Measurements from ENCODE around the gene CWC27. TPM values are rescaled to one million over a fixed set of nuclear protein-coding genes. Genes with fewer than 3 reads are reported as not detected.

The CWC27 gene
- total RNA-seq, 6 donors from 2014 or later = 8.0 to 21.2 (median 14.6) TPM

- TF ChIP-seq CTCF (IDR thresholded peaks at IDR 0.05) = no peak
- no peak for TF ChIP-seq POLR2AphosphoS5 (IDR thresholded peaks at IDR 0.05)
- TF ChIP-seq POLR2A (IDR thresholded peaks at IDR 0.05) = no peak
- no peak for TF ChIP-seq EP300 (IDR thresholded peaks at IDR 0.05)
- DNase-seq (no peak), ATAC-seq (ENCODE audit: low FRiP score in 2 of 2) (no peak)
- Histone ChIP-seq H3K4me3 (no peak overlapping the region), H3K36me3 (peaks cover 0 to 10% (median 0%) of the 10 kb centered on the region in 4 donors), H3K4me1 (no peaks in the 10 kb centered on the region), H3K27ac (no peak overlapping the region), H3K9me3 (no peaks in the 10 kb centered on the region), H3K27me3 (no peaks in the 10 kb centered on the region)
- 64 to 65% methylated on average over 2 of the region's 2 CpGs for WGBS, 2 donors
Measured at GRCh38 chr5:64978546-64978945, 209.8 kb downstream of the CWC27 start.

- WGBS, 2 donors = 84 to 86% methylated on average over 3 of the region's 3 CpGs
Measured at GRCh38 chr5:64979531-64979930, 210.8 kb downstream of the CWC27 start.

GRCh38 chr5:64980176-64980575 lies 211.4 kb downstream of the CWC27 start:
- H3K4me3 ChIP-seq = no peak overlapping the region
- no peak for ATAC-seq (ENCODE audit: low FRiP score in 2 of 2)
- no peaks in the 10 kb centered on the region for H3K4me1 ChIP-seq
- TF ChIP-seq POLR2A (IDR thresholded peaks at IDR 0.05) (no peak), EP300 (IDR thresholded peaks at IDR 0.05) (no peak), CTCF (IDR thresholded peaks at IDR 0.05) (no peak), POLR2AphosphoS5 (IDR thresholded peaks at IDR 0.05) (no peak)
- no peaks in the 10 kb centered on the region for H3K27me3 ChIP-seq
- WGBS, 2 donors = 96 to 97% methylated on average over 2 of the region's 2 CpGs
- peaks cover 0 to 14% (median 0%) of the 10 kb centered on the region in 4 donors for H3K36me3 ChIP-seq
- no peaks in the 10 kb centered on the region for H3K9me3 ChIP-seq
- no peak for DNase-seq
- H3K27ac ChIP-seq = no peak overlapping the region

More at GRCh38 chr5:64979531-64979930, 210.8 kb downstream of the CWC27 start:
- no peaks in the 10 kb centered on the region for H3K4me1 ChIP-seq
- no peaks in the 10 kb centered on the region for H3K27me3 ChIP-seq
- H3K9me3 ChIP-seq = no peaks in the 10 kb centered on the region
- ATAC-seq (ENCODE audit: low FRiP score in 2 of 2) (no peak), DNase-seq (no peak)
- H3K36me3 ChIP-seq = peaks cover 0 to 14% (median 0%) of the 10 kb centered on the region in 4 donors
- H3K27ac ChIP-seq = no peak overlapping the region
- TF ChIP-seq EP300 (IDR thresholded peaks at IDR 0.05) (no peak), POLR2AphosphoS5 (IDR thresholded peaks at IDR 0.05) (no peak), CTCF (IDR thresholded peaks at IDR 0.05) (no peak), POLR2A (IDR thresholded peaks at IDR 0.05) (no peak)
- no peak overlapping the region for H3K4me3 ChIP-seq

GRCh38 chr5:64987768-64988167 lies 219.0 kb downstream of the CWC27 start:
- H3K27ac ChIP-seq = no peak overlapping the region
- DNase-seq = no peak
- WGBS, 2 donors = 85 to 97% methylated on average over 1 of the region's 1 CpG

More at GRCh38 chr5:64987768-64988167, 219.0 kb downstream of the CWC27 start:
- Histone ChIP-seq H3K4me3 (no peak overlapping the region), H3K36me3 (peaks cover 0 to 4% (median 0%) of the 10 kb centered on the region in 4 donors), H3K4me1 (no peaks in the 10 kb centered on the region), H3K9me3 (no peaks in the 10 kb centered on the region), H3K27me3 (no peaks in the 10 kb centered on the region)
- TF ChIP-seq POLR2AphosphoS5 (IDR thresholded peaks at IDR 0.05) = no peak
- no peak for TF ChIP-seq CTCF (IDR thresholded peaks at IDR 0.05)
- no peak for TF ChIP-seq EP300 (IDR thresholded peaks at IDR 0.05)
- TF ChIP-seq POLR2A (IDR thresholded peaks at IDR 0.05) = no peak
- no peak for ATAC-seq (ENCODE audit: low FRiP score in 2 of 2)

Data from upper lobe of left lung (tissue), 6 donors.